Neural cell (in vitro differentiated cells): ENCODE measurements around the gene C1orf185. TPM values are rescaled to one million over a fixed set of nuclear protein-coding genes. Genes with fewer than 3 reads are reported as not detected.
"Not testable (repeated sequence)": the region's sequence is repeated elsewhere in the genome, so short reads cannot be mapped to it uniquely, and the experiment has no call there.

ENCODE experiments used
- H2AFZ ChIP-seq: fragments of 200-600, 300-800 bp; sonication (generic), shearing (Covaris generic); 2 replicates; pipeline ENCODE4 v1.6.0; 2014; ENCODE audit warnings: low read depth, mild to moderate bottlenecking, antibody characterized with exemption, low read length, moderate library complexity
- H3F3A ChIP-seq: fragments of 200-600 bp; shearing (Covaris generic); 2 replicates; pipeline ENCODE4 v1.6.1; 2016; ENCODE audit warnings: mild to moderate bottlenecking, moderate library complexity, mixed read lengths, antibody characterized with exemption, low read length; ENCODE audit not compliant: insufficient read depth, poor library complexity, severe bottlenecking
- H3K27ac ChIP-seq: fragments of 200-600, 300-800 bp; sonication (generic), shearing (Covaris generic); 2 replicates; pipeline ENCODE4 v1.5.1; 2014; ENCODE audit warnings: mild to moderate bottlenecking, low read length, moderate library complexity
- H3K27me3 ChIP-seq: fragments of 300-800, 200-600 bp; sonication (generic), shearing (Covaris generic); 2 replicates; pipeline ENCODE4 v1.6.0; 2014; ENCODE audit warnings: mild to moderate bottlenecking, low read depth, low read length, moderate library complexity; ENCODE audit not compliant: insufficient read depth
- H3K36me3 ChIP-seq: fragments of 300-800, 200-600 bp; sonication (generic), shearing (Covaris generic); 2 replicates; pipeline ENCODE4 v1.5.1; 2014; ENCODE audit warnings: mild to moderate bottlenecking, antibody characterized with exemption, low read length, moderate library complexity; ENCODE audit not compliant: insufficient read depth
- H3K4me2 ChIP-seq: fragments of 300-800, 200-600 bp; sonication (generic), shearing (Covaris generic); 2 replicates; pipeline ENCODE4 v1.6.0; 2014; ENCODE audit warnings: mild to moderate bottlenecking, low read length
- H3K4me3 ChIP-seq: fragments of 300-800, 200-600 bp; sonication (generic), shearing (Covaris generic); 2 replicates; pipeline ENCODE4 v1.5.1; 2014; ENCODE audit warnings: mild to moderate bottlenecking, low read length, moderate library complexity
- H3K79me2 ChIP-seq: fragments of 200-600 bp; shearing (Covaris generic); replicated peaks from 2 replicates; pipeline ENCODE4 v1.6.0; 2014; ENCODE audit warnings: mild to moderate bottlenecking, low read length, moderate library complexity; ENCODE audit not compliant: insufficient read depth
- H3K9ac ChIP-seq: fragments of 300-800, 200-600 bp; sonication (generic), shearing (Covaris generic); 2 replicates; pipeline ENCODE4 v1.6.1; 2016; ENCODE audit warnings: mild to moderate bottlenecking, low read length, mixed read lengths
- H3K9me2 ChIP-seq: fragments of 200-600 bp; shearing (Covaris generic); 2 replicates; pipeline ENCODE4 v1.6.1; 2016; ENCODE audit warnings: mild to moderate bottlenecking, low read length, mixed read lengths; ENCODE audit not compliant: insufficient read depth
- H3K9me3 ChIP-seq: fragments of 200-600, 300-800 bp; sonication (generic), shearing (Covaris generic); 2 replicates; pipeline ENCODE4 v1.6.1; 2016; ENCODE audit warnings: mild to moderate bottlenecking, mixed run types, low read length, moderate library complexity, mixed read lengths
- H4K20me1 ChIP-seq: fragments of 200-600 bp; shearing (Covaris generic); 2 replicates; pipeline ENCODE4 v1.6.1; 2016; ENCODE audit warnings: mild to moderate bottlenecking, mixed run types; ENCODE audit not compliant: insufficient read depth
- EP300 ChIP-seq: fragments of 450-650 bp; conservative IDR thresholded peaks from 2 replicates; pipeline ENCODE4 v1.6.1; 2014; ENCODE audit warnings: antibody characterized with exemption, mild to moderate bottlenecking, moderate library complexity; ENCODE audit not compliant: poor library complexity, severe bottlenecking
- EZH2 ChIP-seq: fragments of 200-600, 300-800 bp; shearing (Covaris generic), sonication (generic); IDR thresholded peaks from 2 replicates; pipeline ENCODE4 v1.6.1; 2014; ENCODE audit warnings: antibody characterized with exemption, low read length, borderline replicate concordance, mild to moderate bottlenecking; ENCODE audit not compliant: insufficient read depth, poor library complexity, severe bottlenecking
- MXI1 ChIP-seq: fragments of 450-650 bp; conservative IDR thresholded peaks from 2 replicates; pipeline ENCODE4 v1.6.1; 2014; ENCODE audit warnings: antibody characterized with exemption, mild to moderate bottlenecking; ENCODE audit not compliant: poor library complexity, severe bottlenecking
- POLR2AphosphoS5 ChIP-seq: IDR thresholded peaks from 2 replicates; pipeline ENCODE4 v1.6.1; 2012
- RAD21 ChIP-seq: fragments of 450-650 bp; conservative IDR thresholded peaks from 2 replicates; pipeline ENCODE4 v1.6.1; 2014; ENCODE audit warnings: antibody characterized with exemption, mild to moderate bottlenecking, moderate library complexity
- SMC3 ChIP-seq: fragments of 450-650 bp; conservative IDR thresholded peaks from 2 replicates; pipeline ENCODE4 v1.6.1; 2014; ENCODE audit warnings: antibody characterized with exemption, mild to moderate bottlenecking, moderate library complexity; ENCODE audit not compliant: poor library complexity
- TAF1 ChIP-seq: IDR thresholded peaks from 2 replicates; pipeline ENCODE4 v1.6.1; 2012; ENCODE audit warnings: low read depth
- polyA plus RNA-seq: library from polyadenylated mRNA; depleted of rRNA; stranded (reverse); fragments of >200 nt; gene quantifications from 2 replicates; pipeline ENCODE4 v1.2.3, GENCODE V29; 2014
- TF ChIP-seq, protein P1 (sequence below): fragments of 450-650 bp; IDR thresholded peaks from 2 replicates; pipeline ENCODE4 v1.5.1; 2014; ENCODE audit warnings: antibody characterized with exemption, mild to moderate bottlenecking, moderate library complexity; ENCODE audit not compliant: poor library complexity, severe bottlenecking
- TF ChIP-seq, protein P2 (sequence below): IDR thresholded peaks from 2 replicates; pipeline ENCODE4 v1.6.1; 2012; ENCODE audit warnings: borderline replicate concordance

Gene C1orf185
- polyA plus RNA-seq, 1 donor from 2014 or later = not detected

DNA sequence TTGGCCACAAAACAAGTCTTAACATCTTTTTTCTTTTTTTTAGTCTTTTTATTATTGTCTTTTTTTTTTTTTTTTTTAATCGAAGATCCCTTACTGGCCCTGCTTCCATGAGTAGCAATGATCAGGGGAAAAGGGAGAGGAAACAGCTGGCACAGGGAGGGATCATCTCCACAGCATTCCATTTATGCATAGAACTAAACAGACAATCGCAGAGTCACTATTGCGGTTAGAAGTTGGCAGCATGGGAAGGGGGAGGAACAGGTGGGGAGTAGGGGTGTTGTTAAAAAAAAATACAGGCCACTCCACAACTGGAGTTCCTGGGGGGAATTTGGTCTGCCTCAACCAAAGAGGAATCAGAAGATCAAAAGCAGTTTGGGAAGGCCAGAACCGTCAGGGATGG is 55.4 kb downstream of the C1orf185 start:
- H3K4me2 ChIP-seq = no peak overlapping the region
- H3K9me3 ChIP-seq = peaks cover 7% of the 10 kb centered on the region
- H3K9ac ChIP-seq = no peak overlapping the region
- no peak overlapping the region for H3K4me3 ChIP-seq
- H3K27me3 ChIP-seq = no peaks in the 10 kb centered on the region
- H3K36me3 ChIP-seq = no peaks in the 10 kb centered on the region
- TF ChIP-seq SMC3 (no peak), MXI1 (no peak), EZH2 (no peak)
- TF ChIP-seq, protein P1, sequence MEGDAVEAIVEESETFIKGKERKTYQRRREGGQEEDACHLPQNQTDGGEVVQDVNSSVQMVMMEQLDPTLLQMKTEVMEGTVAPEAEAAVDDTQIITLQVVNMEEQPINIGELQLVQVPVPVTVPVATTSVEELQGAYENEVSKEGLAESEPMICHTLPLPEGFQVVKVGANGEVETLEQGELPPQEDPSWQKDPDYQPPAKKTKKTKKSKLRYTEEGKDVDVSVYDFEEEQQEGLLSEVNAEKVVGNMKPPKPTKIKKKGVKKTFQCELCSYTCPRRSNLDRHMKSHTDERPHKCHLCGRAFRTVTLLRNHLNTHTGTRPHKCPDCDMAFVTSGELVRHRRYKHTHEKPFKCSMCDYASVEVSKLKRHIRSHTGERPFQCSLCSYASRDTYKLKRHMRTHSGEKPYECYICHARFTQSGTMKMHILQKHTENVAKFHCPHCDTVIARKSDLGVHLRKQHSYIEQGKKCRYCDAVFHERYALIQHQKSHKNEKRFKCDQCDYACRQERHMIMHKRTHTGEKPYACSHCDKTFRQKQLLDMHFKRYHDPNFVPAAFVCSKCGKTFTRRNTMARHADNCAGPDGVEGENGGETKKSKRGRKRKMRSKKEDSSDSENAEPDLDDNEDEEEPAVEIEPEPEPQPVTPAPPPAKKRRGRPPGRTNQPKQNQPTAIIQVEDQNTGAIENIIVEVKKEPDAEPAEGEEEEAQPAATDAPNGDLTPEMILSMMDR = no peak
- no peaks in the 10 kb centered on the region for H3K9me2 ChIP-seq
- H2AFZ ChIP-seq = no peak overlapping the region
- H3K79me2 ChIP-seq = no peaks in the 10 kb centered on the region
- H3K27ac ChIP-seq = no peak overlapping the region
- no peaks in the 10 kb centered on the region for H4K20me1 ChIP-seq
- H3F3A ChIP-seq = no peaks in the 10 kb centered on the region

DNA sequence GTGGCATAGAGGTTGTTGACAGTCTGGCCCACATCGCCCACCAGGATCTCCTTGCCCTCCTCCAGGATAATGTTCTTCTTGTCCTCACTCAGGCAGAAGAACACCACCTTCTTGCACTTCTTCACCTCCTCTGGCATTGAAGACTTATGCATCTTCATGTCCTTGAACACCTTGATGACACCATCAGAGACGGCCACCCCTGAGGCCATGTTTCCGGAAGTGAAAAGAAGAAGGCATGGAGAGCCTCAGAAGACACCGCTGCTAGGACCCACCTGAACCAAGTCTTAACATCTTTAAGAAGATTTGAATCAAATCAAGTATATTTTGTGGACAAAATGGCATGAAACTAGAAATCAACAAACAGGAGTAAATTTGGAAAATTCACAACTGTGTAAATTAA is 56.2 kb downstream of the C1orf185 start:
- H3K27ac ChIP-seq = no peak overlapping the region
- TF ChIP-seq, protein P2, sequence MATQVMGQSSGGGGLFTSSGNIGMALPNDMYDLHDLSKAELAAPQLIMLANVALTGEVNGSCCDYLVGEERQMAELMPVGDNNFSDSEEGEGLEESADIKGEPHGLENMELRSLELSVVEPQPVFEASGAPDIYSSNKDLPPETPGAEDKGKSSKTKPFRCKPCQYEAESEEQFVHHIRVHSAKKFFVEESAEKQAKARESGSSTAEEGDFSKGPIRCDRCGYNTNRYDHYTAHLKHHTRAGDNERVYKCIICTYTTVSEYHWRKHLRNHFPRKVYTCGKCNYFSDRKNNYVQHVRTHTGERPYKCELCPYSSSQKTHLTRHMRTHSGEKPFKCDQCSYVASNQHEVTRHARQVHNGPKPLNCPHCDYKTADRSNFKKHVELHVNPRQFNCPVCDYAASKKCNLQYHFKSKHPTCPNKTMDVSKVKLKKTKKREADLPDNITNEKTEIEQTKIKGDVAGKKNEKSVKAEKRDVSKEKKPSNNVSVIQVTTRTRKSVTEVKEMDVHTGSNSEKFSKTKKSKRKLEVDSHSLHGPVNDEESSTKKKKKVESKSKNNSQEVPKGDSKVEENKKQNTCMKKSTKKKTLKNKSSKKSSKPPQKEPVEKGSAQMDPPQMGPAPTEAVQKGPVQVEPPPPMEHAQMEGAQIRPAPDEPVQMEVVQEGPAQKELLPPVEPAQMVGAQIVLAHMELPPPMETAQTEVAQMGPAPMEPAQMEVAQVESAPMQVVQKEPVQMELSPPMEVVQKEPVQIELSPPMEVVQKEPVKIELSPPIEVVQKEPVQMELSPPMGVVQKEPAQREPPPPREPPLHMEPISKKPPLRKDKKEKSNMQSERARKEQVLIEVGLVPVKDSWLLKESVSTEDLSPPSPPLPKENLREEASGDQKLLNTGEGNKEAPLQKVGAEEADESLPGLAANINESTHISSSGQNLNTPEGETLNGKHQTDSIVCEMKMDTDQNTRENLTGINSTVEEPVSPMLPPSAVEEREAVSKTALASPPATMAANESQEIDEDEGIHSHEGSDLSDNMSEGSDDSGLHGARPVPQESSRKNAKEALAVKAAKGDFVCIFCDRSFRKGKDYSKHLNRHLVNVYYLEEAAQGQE = no peak
- no peak for TF ChIP-seq SMC3
- no peak for TF ChIP-seq MXI1
- TF ChIP-seq TAF1 = no peak
- no peak for TF ChIP-seq POLR2AphosphoS5
- TF ChIP-seq, protein P1 = no peak
- no peak for TF ChIP-seq RAD21
- no peak for TF ChIP-seq EP300
- no peak for TF ChIP-seq EZH2
- H3K79me2 ChIP-seq = no peaks in the 10 kb centered on the region
- H3K9me3 ChIP-seq = peaks cover 7% of the 10 kb centered on the region
- no peak overlapping the region for H3K9ac ChIP-seq
- no peaks in the 10 kb centered on the region for H4K20me1 ChIP-seq
- H3K4me2 ChIP-seq = no peak overlapping the region
- H3K27me3 ChIP-seq = no peaks in the 10 kb centered on the region
- no peaks in the 10 kb centered on the region for H3K9me2 ChIP-seq
- H3K4me3 ChIP-seq = no peak overlapping the region
- H3K36me3 ChIP-seq = no peaks in the 10 kb centered on the region
- no peaks in the 10 kb centered on the region for H3F3A ChIP-seq
- H2AFZ ChIP-seq = no peak overlapping the region

DNA sequence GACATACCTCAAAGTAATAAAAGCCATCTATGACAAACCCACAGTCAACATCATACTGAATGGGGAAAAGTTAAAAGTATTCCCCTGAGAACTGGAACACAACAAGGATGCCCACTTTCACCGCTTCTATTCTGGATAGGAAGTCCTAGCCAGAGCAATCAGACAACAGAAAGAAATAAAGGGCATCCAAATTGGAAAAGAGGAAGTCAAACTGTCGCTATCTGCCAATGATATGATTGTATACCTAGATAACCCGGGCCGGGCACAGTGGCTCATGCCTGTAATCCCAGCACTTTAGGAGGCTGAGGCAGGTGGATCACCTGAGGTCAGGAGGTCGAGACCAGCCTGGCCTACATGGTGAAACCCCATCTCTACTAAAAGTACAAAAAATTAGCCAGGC is 60.5 kb downstream of the C1orf185 start:
- not testable (repeated sequence) for H3K4me2 ChIP-seq, H3K4me3 ChIP-seq, H3K36me3 ChIP-seq, H3K9me3 ChIP-seq, H3K27me3 ChIP-seq, H3K79me2 ChIP-seq, H3K9me2 ChIP-seq, H2AFZ ChIP-seq, H3F3A ChIP-seq, H3K9ac ChIP-seq, H3K27ac ChIP-seq, H4K20me1 ChIP-seq
